HG03045 (cell line): Measurements from ENCODE around the gene DNAJB5.
"Not testable (repeated sequence)": the region's sequence is repeated elsewhere in the genome, so short reads cannot be mapped to it uniquely, and the experiment has no call there.

Source experiments
- ATAC-seq: cut with Tn5 transposase; IDR thresholded peaks from one replicate; pipeline ENCODE4 v1.9.1; 2021; ENCODE audit warnings: mild to moderate bottlenecking, moderate library complexity; ENCODE audit not compliant: unreplicated experiment

DNAJB5 gene

DNA sequence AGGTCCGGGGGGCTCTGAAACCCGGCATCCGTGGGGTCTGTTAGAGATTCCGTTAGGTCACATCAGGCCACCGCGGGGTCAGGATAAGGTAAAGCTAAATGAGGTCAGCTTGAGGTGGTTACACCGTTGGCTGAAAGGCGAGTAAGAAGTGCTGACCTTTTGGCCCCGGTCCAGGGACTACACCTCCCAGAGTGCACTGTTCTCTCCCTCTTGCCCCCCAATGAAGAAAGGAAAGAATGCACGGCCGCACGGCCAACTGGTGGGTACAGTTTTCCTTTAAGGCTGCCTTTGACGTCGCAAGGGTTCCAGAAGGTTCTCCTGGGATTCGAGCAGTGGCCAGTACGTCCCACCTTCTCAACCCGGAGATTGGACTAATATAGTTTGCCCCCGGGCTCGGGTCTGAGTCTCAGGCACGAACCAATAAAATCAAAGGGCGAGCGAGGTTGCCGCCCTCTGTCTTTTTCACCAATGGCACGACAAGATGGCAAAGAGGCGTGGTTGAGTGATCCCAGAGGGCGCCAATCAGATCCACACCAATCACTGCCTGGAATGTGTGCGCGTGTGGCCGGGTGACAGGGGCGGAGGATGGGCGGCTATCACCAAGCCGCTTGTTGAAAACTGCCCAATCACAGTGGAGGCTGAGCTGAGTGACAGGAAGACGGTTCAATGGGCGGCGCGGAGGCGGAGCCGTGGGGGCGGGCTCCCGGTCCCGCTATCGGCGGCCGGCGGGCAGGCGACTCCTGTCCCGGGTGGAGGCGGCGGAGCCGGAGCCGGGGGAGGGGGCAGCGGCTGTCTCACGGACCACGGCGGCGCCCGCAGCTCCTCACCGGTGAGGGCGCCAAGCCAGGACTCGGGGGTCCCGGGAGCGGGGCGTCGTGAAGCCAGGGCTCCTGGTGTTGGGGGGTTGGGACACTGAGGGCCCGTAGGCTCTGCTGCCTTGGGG is at the start of gene DNAJB5:
Gene DNAJB5, plus strand, starts transcription at position 743 of the 943 bp plus-strand sequence. CDS start 886 bp downstream, outside the sequence.
- peak; percentile 92 for ATAC-seq

DNA sequence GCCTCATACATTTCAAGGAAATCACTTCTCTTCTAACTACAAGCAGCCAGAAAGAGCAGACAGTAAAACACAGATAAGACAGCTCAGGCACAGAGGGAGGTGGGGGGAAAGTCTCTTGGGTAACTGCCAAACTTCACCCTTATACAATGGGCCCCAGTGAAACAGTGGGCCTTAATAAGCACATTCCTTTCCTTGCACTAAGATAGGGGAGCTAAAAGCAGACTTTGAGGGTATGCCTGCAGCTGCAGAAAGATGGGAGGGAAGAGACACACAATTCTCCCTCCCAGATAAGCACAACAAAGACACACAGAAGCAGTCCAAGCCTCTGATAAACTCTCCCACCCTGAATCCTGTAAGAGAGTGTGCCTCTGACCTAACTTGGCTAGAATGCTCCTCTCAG is 49.6 kb upstream of the DNAJB5 start:
- not testable (repeated sequence) for ATAC-seq

DNA sequence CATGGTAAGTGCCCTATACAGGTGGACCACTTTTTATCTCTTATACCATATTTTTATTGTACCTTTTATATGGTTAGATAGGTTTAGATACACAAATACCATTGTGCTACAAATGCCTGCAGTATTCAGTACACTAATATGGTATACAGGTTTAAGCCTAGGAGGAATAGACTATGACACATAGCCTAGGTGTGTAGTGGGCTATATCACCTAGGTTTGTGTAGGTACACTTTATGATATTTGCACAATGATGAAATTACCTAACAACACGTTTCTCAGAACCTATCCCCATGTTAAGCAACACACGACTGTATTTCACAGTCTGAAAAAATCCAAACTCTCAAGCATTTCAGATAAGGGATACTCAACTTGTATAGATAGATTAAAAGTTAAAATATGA is 41.1 kb upstream of the DNAJB5 start:
- no peak for ATAC-seq

GRCh38 chr9:34954225-34954624 is 35.3 kb upstream of the DNAJB5 start:
- no peak for ATAC-seq

GRCh38 chr9:34956066-34956465 is 33.5 kb upstream of the DNAJB5 start:
- ATAC-seq = not testable (repeated sequence)

GRCh38 chr9:34956648-34957047 is 32.9 kb upstream of the DNAJB5 start:
- no peak for ATAC-seq

DNA sequence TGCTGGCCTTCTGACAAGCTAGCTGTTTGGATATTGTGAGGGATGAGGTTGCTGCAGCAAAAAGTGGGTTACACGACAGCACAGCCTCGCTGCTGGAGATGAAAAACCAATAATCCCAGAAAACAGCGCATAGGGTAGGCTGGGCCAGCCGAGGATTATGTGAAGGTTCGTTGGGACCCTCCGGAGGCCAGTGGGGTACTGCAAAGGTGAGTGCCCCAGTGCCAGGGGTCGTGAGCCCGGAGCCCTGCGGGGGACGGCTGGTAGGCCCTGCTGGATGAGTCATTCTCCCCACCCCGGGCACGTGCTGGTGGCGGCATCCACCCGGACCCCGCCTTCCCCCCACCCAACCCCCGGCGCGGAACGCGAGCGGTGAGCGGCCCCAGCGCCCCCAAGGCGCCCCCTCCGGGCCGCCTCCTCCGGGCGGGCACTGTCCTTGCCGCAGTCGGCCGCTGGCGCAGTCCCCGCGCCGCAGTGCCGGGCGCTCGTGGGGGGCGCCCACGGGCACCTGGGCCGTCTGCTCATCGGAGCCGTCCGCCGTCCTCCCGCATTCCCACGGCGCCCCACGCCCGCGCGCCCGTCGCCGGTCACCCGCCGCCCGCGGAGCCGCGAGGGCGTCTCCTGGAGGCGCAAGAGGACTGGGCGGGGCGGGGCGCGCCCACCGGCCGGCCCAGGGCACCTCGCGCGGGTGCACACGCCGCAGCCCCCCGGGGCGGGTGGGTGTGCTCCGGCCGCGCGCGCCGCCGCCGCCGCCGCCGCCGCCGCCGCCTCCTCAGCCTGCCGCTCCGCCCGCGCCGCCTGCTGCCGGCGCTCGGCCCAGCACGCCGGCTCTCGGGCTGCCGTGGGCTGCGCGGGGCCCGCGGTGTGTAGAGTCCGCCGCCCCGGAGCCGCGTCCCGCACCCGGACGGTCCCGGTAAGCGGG is 31.8 kb upstream of the DNAJB5 start, which contains the start of gene PHF24:
Gene PHF24, plus strand, starts transcription at position 794 of the 919 bp plus-strand sequence. CDS start 13,014 bp downstream, outside the sequence.
- ATAC-seq = no peak

- no peak for ATAC-seq
Observed at GRCh38 chr9:34958411-34958982, 31.0 kb upstream of the DNAJB5 start.

DNA sequence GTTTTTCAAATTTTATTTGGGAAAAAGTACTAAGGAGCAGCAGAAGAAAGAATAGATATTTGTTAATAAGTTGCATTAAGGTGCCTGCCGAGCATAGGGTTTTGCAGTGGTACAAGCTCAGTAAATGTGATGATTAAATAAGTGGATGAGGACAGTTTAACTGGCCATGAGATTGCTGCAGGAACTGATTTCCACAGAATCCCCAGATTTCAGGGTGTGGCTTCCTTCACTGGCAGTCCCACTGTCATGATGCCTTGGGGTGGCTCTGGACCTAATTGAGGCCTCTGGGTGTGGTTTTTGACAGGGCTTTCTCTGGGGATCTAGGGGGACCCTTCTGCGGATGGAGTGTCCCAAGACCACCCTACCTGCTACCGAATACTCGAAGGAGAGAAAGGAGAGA is 30.1 kb upstream of the DNAJB5 start:
- no peak for ATAC-seq

- ATAC-seq = no peak
Observed at GRCh38 chr9:34961574-34962490, 27.7 kb upstream of the DNAJB5 start.

DNA sequence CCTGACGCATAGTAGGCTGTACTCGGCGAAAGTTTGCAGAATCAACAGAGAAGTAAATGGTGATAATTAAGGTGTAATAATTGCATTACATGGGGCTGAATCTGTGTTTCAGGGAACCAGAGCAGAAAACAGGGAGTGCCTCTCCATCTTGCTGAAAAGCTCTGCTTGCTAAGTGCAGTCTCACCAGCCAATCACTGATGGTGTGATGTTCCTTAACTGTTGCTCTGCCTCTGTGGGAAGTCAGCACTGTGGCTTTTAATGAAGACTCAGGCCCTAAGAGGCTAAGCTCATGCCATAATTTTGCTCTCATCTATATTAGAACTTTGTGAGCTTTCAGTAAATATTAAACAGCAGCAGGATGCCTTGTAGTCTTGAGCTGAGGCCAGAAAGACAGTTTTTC is 27.0 kb upstream of the DNAJB5 start:
- ATAC-seq = no peak

DNA sequence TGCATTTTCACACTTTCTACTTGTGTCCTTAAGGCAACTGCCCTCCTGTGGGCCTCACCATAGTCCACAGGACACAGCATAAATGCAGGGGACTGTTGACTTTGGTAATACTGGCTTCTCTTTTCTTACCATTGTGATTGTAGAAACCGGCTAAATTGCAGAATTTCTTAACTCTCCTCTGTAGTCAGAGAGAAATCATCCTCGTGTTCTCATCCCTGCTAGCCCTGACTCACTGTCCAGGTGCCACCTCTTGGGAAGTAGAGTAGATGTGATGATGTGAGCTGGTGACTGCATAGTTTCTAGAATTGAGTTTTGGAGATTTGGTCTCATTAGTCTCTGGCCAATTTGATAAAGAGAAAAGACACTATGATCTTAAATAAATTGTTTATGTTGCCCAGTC is 26.0 kb upstream of the DNAJB5 start:
- ATAC-seq = no peak

DNA sequence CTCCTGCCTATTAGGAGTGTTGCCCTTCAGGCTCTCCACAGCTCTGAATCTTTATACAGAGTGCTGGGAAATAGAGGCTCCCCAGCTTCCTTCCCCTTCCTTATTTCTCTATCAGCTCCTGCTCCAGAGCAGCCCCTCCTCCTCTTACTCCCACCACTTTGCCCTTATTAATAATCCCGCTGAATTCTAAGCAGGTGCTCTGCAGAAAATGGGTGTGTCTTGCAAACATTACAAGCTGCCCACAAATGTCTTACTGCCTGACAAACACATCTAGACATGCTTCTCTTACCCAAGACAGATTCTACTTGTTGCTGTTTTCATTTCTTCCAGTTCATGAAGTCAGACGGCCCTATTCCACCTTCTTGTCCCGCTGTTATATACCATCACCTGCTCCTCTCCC is 25.1 kb upstream of the DNAJB5 start:
- no peak for ATAC-seq

- ATAC-seq = no peak
Observed at GRCh38 chr9:34971146-34971811, 18.3 kb upstream of the DNAJB5 start.

DNA sequence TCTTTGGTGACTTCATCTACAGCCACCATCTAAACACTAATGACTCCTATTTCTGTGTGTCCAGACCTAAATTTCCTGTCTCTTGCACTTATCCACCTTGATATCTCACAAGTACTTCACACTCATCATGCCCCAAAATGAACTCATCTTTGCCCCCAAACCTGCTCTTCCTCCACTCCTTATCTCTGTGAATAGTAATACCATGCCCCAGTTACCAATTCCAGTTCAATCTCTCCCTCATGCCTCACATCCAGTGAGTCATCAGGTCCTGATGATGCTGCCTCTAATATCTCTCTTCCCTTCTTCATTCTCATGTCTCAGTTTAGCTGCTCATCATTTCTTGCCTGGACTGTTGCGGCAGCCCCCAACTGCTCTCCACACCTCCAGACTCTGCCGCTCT is 14.9 kb upstream of the DNAJB5 start:
- no peak for ATAC-seq

DNA sequence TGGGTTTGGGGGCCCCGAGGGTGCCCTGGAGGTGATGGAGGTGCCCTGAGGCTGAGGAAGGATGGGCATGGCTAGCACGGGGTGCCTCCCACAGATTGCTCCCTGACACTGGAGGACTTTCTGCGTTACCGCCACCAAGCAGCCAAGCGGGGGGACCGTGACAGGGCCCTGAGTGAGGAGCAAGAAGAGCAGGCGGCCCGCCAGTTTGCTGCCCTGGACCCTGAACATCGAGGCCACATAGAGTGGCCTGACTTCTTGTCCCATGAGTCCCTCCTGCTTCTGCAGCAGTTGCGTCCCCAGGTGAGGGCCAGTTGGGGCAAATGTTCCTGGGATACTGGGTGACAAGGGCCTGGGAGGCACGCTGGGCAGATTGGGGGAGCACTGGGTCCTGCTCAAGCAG is 13.1 kb upstream of the DNAJB5 start:
- no peak for ATAC-seq

GRCh38 chr9:34976992-34977391 is 12.6 kb upstream of the DNAJB5 start:
- ATAC-seq = no peak

- no peak for ATAC-seq
Observed at GRCh38 chr9:34980181-34980761, 9.3 kb upstream of the DNAJB5 start.

DNA sequence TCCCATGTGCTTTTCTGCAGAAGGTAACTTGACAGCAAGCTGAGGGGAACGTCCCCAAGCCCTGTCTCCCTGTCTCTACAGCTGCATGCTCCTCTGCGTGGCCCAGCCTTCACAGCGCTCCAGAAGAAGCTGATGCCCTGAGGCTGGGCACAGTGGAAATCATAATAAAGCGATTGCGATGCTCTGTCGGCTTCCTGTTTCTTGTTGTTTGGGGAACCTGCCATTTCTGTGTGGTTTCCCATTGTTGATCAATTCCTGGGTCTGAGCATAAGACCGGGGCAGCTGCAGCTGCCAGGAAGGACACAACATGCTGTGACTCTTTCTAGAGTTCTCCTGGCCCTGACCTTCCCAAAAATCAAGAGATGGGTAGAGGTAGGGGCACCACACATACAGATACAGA is 7.2 kb upstream of the DNAJB5 start:
- no peak for ATAC-seq
